ENCODE data around the gene NECAB3.

DNA sequence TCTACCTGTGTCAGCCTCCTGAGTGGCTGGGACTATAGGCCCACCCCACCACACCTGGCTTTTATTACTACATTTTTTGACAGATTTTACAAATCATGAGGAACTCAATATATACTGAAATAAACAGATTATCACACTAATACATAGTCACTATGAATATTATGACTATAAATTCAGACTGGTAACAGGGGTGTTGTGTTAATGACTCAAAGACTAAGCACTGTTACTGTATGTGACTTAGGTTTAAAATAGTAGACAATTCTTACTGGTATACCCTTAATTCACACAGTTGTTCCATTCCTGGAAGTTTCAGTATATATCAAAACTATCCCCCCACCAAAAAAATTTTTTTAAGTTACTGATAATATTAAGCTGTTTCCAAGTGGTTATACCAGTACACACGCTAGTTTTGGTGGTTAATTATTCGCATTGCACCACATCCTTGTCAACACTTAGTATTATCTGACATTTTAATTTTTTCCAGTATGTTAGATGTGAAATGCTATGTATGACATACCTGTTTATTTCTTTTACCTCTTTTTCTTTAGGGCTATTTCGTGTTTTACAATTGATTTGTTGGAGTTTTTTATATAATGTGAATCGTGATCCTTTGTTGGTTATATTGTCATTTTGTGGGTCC is 46.5 kb downstream of the NECAB3 start:
- TF ChIP-seq, protein P1, sequence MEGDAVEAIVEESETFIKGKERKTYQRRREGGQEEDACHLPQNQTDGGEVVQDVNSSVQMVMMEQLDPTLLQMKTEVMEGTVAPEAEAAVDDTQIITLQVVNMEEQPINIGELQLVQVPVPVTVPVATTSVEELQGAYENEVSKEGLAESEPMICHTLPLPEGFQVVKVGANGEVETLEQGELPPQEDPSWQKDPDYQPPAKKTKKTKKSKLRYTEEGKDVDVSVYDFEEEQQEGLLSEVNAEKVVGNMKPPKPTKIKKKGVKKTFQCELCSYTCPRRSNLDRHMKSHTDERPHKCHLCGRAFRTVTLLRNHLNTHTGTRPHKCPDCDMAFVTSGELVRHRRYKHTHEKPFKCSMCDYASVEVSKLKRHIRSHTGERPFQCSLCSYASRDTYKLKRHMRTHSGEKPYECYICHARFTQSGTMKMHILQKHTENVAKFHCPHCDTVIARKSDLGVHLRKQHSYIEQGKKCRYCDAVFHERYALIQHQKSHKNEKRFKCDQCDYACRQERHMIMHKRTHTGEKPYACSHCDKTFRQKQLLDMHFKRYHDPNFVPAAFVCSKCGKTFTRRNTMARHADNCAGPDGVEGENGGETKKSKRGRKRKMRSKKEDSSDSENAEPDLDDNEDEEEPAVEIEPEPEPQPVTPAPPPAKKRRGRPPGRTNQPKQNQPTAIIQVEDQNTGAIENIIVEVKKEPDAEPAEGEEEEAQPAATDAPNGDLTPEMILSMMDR (IDR thresholded peaks at IDR 0.05; ENCODE audit: insufficient read depth, low read length, poor library complexity, severe bottlenecking) = no peak
- TF ChIP-seq EZH2phosphoT487 (conservative IDR thresholded peaks at IDR 0.05; ENCODE audit: low read length) = no peak
